Spleen (tissue), 7 donors: ENCODE results near the gene ATP10D.

ENCODE experiments used
- POLR2AphosphoS5 ChIP-seq, 3 donors: sonication (generic); formaldehyde crosslinking; IDR thresholded peaks; one replicate each; pipeline ENCODE4 v1.5.1; 2017; ENCODE audit warnings: antibody characterized with exemption in 3 of 3
- TF ChIP-seq, protein P1 (sequence below), 11 experiments: fragments of 200-600 bp in 7 of 11; fragments of 450-650 bp in 4 of 11; sonication (generic) in 4 of 11; IDR thresholded peaks in 8 of 11; conservative IDR thresholded peaks in 3 of 11; 1 replicate in 7 of 11; 2 replicates in 4 of 11; pipeline versions ENCODE4 v1.4.0 to v1.8.0; 2016 to 2021; ENCODE audit warnings: antibody characterized with exemption in 11 of 11, inconsistent platforms in 4 of 11, mild to moderate bottlenecking in 1 of 11
- donor health status: DM: no; HTN: no; CAD: no; lungs with moderate emphysema.
- donor health status: DM: no; HTN: no; CAD: no.
- donor health status: DM: no; HTN: no; CAD: no.

DNA sequence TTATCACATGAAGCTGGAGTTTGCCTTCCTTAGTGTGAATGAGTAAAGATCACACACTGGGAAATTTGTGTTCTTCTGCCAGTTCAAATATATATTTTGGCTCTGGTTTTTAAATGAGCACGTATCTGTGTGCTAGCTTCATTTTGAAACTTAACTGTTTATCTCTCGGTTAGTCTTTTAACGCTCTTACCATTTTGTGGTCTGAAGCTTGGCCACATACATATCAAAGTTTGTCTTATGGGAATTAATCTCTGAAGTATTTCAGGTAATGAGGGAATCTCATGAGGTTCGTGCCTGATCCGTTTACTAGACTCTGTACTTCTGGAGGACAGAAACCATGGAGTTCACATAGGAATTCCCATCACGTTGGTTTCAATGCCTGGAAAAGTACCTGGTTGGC lies 13.8 kb downstream of the ATP10D start:
- TF ChIP-seq, protein P1, sequence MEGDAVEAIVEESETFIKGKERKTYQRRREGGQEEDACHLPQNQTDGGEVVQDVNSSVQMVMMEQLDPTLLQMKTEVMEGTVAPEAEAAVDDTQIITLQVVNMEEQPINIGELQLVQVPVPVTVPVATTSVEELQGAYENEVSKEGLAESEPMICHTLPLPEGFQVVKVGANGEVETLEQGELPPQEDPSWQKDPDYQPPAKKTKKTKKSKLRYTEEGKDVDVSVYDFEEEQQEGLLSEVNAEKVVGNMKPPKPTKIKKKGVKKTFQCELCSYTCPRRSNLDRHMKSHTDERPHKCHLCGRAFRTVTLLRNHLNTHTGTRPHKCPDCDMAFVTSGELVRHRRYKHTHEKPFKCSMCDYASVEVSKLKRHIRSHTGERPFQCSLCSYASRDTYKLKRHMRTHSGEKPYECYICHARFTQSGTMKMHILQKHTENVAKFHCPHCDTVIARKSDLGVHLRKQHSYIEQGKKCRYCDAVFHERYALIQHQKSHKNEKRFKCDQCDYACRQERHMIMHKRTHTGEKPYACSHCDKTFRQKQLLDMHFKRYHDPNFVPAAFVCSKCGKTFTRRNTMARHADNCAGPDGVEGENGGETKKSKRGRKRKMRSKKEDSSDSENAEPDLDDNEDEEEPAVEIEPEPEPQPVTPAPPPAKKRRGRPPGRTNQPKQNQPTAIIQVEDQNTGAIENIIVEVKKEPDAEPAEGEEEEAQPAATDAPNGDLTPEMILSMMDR (IDR thresholded peaks at IDR 0.05 in 8 of 11, conservative IDR thresholded peaks at IDR 0.05 in 3 of 11), result no peak
- no peak for TF ChIP-seq POLR2AphosphoS5 (IDR thresholded peaks at IDR 0.05)
